HepG2 (cell line): ENCODE data around the gene RTBDN. TPM values are rescaled to one million over a fixed set of nuclear protein-coding genes. Genes with fewer than 3 reads are reported as not detected.

Experiments
- ATAC-seq: fragments of 200-7000 bp; cut with Tn5 transposase; 3 replicates; pipeline ENCODE4 v1.9.1; 2020; ENCODE audit warnings: mild to moderate bottlenecking, moderate library complexity
- BruUV-seq: library from RNA; stranded (reverse); fragments of 400-500 nt; replicated peaks from 2 replicates; lab custom pipeline; 2021; lab: Mats Ljungman, UMichigan
- CTCF ChIA-PET: fragments of 300-600 bp; formaldehyde crosslinking; extraction: SDS; loops from one replicate; lab custom pipeline; 2021; ENCODE audit warnings: low total read pairs, inconsistent platforms, low intra/inter-chr PET ratio; lab: Yijun Ruan, JAX
- POLR2A ChIA-PET: fragments of 350-600 bp; sonication (Branson Sonifier 250); formaldehyde crosslinking; loops from one replicate; lab custom pipeline; 2020; ENCODE audit warnings: antibody characterized with exemption, inconsistent platforms; lab: Yijun Ruan, JAX
- DNase-seq: peaks from one replicate; pipeline ENCODE4 v3.0.0-alpha.2; 2015; ENCODE audit warnings: low spot score
- FAIRE-seq: peaks from 3 replicates; lab custom pipeline; 2011; peaks lifted over from hg19 to GRCh38; lab: Jason Lieb, UNC
- H2AFZ ChIP-seq: one replicate; pipeline ENCODE4 v1.6.1; 2011; ENCODE audit warnings: low read length, inconsistent platforms
- H3K27ac ChIP-seq: fragments of 300-600 bp; 3 replicates; pipeline ENCODE4 v1.8.0; 2011; ENCODE audit warnings: mixed run types, mild to moderate bottlenecking, mixed read lengths, low read length, inconsistent platforms; ENCODE audit not compliant: insufficient read depth; ENCODE audit errors: extremely low read length
- H3K27me3 ChIP-seq, 2 experiments: fragments of 200-600 bp in 1 of 2; 2 replicates in 1 of 2; 3 replicates in 1 of 2; pipeline versions ENCODE4 v1.6.0 to v1.8.0; 2011; ENCODE audit warnings: low read length in 2 of 2, mild to moderate bottlenecking in 2 of 2, moderate library complexity in 2 of 2, inconsistent platforms in 1 of 2; ENCODE audit not compliant: insufficient read depth in 2 of 2, control insufficient read depth in 1 of 2
- H3K36me3 ChIP-seq, 2 experiments: fragments of 200-600 bp in 1 of 2; replicated peaks in 1 of 2; 2 replicates in 1 of 2; 3 replicates in 1 of 2; pipeline versions ENCODE4 v1.5.1 to v1.8.0; 2011; ENCODE audit warnings: low read length in 2 of 2, inconsistent platforms in 1 of 2; ENCODE audit not compliant: insufficient read depth in 2 of 2, control insufficient read depth in 1 of 2
- H3K4me1 ChIP-seq: 2 replicates; pipeline ENCODE4 v1.5.1; 2012; ENCODE audit warnings: low read length, inconsistent platforms; ENCODE audit not compliant: insufficient read depth
- H3K4me2 ChIP-seq: 2 replicates; pipeline ENCODE4 v1.6.0; 2011; ENCODE audit warnings: low read depth, low read length, inconsistent platforms
- H3K4me3 ChIP-seq, 3 experiments: fragments of 200-600 bp in 1 of 3; sonication (generic), shearing (Covaris generic) in 1 of 3; replicated peaks in 1 of 3; 2 replicates each; pipeline ENCODE4 v1.5.1; 2011 to 2016; ENCODE audit warnings: low read length in 3 of 3, inconsistent platforms in 2 of 3, low read depth in 2 of 3, mild to moderate bottlenecking in 2 of 3, control low read depth in 1 of 3, mixed read lengths in 1 of 3; ENCODE audit not compliant: insufficient read depth in 1 of 3
- H3K79me2 ChIP-seq: one replicate; pipeline ENCODE4 v1.6.1; 2011; ENCODE audit warnings: low read length, inconsistent platforms; ENCODE audit not compliant: insufficient read depth
- H3K9ac ChIP-seq: 2 replicates; pipeline ENCODE4 v1.6.0; 2011; ENCODE audit warnings: mild to moderate bottlenecking, low read depth, low read length, inconsistent platforms; ENCODE audit not compliant: insufficient read depth
- H3K9me3 ChIP-seq: 2 replicates; pipeline ENCODE4 v1.5.1; 2012; ENCODE audit warnings: mild to moderate bottlenecking, low read length
- H4K20me1 ChIP-seq: 2 replicates; pipeline ENCODE4 v1.6.0; 2011; ENCODE audit warnings: inconsistent platforms, mild to moderate bottlenecking, low read length, moderate library complexity; ENCODE audit not compliant: insufficient read depth
- HNRNPL ChIP-seq: fragments of 200-400 bp; formaldehyde crosslinking; IDR thresholded peaks from 2 replicates; pipeline ENCODE4 v1.6.1; 2017; ENCODE audit warnings: mild to moderate bottlenecking, low read depth, low read length
- MAFF ChIP-seq: IDR thresholded peaks from 2 replicates; pipeline ENCODE4 v1.6.1; 2011; ENCODE audit warnings: low read depth, low read length, improper control_type of control experiment
- NR1H2 ChIP-seq: sonication (generic); formaldehyde crosslinking; IDR thresholded peaks from 2 replicates; pipeline ENCODE4 v1.8.1; 2022; ENCODE audit warnings: low read depth, missing genetic modification reagents, borderline replicate concordance
- PITX1 ChIP-seq: sonication (generic); formaldehyde crosslinking; IDR thresholded peaks from 2 replicates; pipeline ENCODE4 v1.5.1; 2020; ENCODE audit warnings: mild to moderate bottlenecking, missing genetic modification reagents
- ZNF281 ChIP-seq: sonication (generic); formaldehyde crosslinking; IDR thresholded peaks from 2 replicates; pipeline ENCODE4 v1.4.0; 2020; ENCODE audit warnings: missing genetic modification reagents, borderline replicate concordance
- ZNF790 ChIP-seq: sonication (generic); formaldehyde crosslinking; IDR thresholded peaks from 2 replicates; pipeline ENCODE4 v1.8.0; 2022; ENCODE audit warnings: missing genetic modification reagents, mild to moderate bottlenecking, borderline replicate concordance
- WGBS: methylation state at CpG from one replicate; pipeline ENCODE4 v1.1.6; 2017; ENCODE audit warnings: low lambda C conversion rate; 5-methylcytosine and 5-hydroxymethylcytosine counted together
- in situ Hi-C: cut with HindIII; loops from 2 replicates; pipeline ENCODE4 v1.10.0; 2017; ENCODE audit warnings: low pct_unique_long_range_greater_than_20kb; ENCODE audit not compliant: extremely low pct_ligation_motif_present
- intact Hi-C: fragments of 100-400 bp; cut with micrococcal nuclease; formaldehyde crosslinking; loops from one replicate; pipeline ENCODE4 v1.10.0; 2022; ENCODE audit not compliant: unreplicated experiment
- polyA plus RNA-seq, 8 experiments: library from polyadenylated mRNA; depleted of rRNA in 3 of 8; stranded (reverse) in 7 of 8; unstranded in 1 of 8; fragments of >200 nt; fragmentation: Illumina TruSeq in 4 of 8; extraction: Trizol in 4 of 8; gene quantifications; 2 replicates each; pipeline versions ENCODE4 v1.2.1 to v1.2.3, GENCODE V29; 2011 to 2016; ENCODE audit warnings: low read depth in 4 of 8, missing spikeins in 1 of 8, mixed read lengths in 1 of 8; ENCODE audit not compliant: insufficient read depth in 1 of 8
- total RNA-seq, 5 experiments: library from RNA; depleted of rRNA; stranded (reverse); fragments of >200 nt; fragmentation: Illumina TruSeq; extraction: Trizol; gene quantifications; 2 replicates each; pipeline ENCODE4 v1.2.3, GENCODE V29; 2016; ENCODE audit warnings: low read depth in 1 of 5
- TF ChIP-seq, protein P1 (sequence below): sonication (generic); formaldehyde crosslinking; IDR thresholded peaks from 2 replicates; pipeline ENCODE4 v1.8.1; 2023; ENCODE audit warnings: mild to moderate bottlenecking, missing genetic modification reagents, borderline replicate concordance
- TF ChIP-seq, protein P2 (sequence below): sonication (generic); formaldehyde crosslinking; IDR thresholded peaks from 2 replicates; pipeline ENCODE4 v1.4.0; 2020; ENCODE audit warnings: low read depth, mild to moderate bottlenecking, missing genetic modification reagents
- TF ChIP-seq, protein P3 (sequence below): sonication (generic); formaldehyde crosslinking; IDR thresholded peaks from 2 replicates; pipeline ENCODE4 v1.8.0; 2022; ENCODE audit warnings: mild to moderate bottlenecking, missing genetic modification reagents

Gene RTBDN
- total and polyA plus RNA-seq, 2 of the 13 experiments (the other 11 are each of a cell fraction or from before 2014, with no cell fraction given), result 0.27 to 0.48 TPM

DNA sequence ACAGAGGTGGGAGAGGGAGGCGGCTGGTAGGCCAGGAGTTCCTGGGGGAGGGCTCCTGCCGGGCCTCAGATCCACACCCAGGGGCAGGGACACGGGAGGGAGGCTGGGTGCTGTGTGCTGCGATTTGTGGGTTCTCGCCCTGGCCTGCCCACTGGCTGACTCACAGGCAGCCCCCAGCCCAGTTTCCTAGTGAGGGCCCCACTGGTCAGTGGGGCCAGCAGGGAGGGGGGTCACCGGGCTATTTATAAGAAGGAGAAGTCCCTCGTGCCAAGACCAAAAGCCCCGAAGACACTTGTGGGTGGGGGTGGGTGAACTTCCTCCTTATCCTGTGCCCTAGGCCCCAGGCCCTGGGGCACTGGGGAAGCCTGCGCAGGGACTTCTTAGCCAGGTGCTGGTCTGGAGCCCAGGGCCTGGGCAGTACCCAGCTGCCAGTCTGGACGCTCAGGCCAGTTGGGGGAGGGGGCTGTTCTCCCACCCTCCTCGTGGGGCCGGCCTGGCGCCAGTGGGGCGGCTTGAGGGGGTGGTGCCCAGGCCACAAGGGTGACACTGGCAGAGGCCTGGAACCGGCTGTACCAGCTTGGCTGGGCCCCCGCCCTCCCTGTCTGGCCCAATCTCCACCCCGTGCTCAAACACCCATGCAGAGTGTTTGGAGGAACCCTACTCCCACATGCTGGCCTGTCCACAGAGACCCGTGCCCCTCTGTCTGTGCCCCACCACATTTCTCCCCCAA is 48.1 kb downstream of the RTBDN start:
- no peak overlapping the region for H2AFZ ChIP-seq
- H3K4me1 ChIP-seq, result peaks cover 88% of the 10 kb centered on the region
- CTCF ChIA-PET, result no interaction called here
- WGBS, result 32% methylated on average over 5 of the region's 18 CpGs
- no peaks in the 10 kb centered on the region for H4K20me1 ChIP-seq
- H3K79me2 ChIP-seq, result no peaks in the 10 kb centered on the region
- no peak for ATAC-seq
- no peaks in the 10 kb centered on the region for H3K36me3 ChIP-seq
- no peak for DNase-seq
- no peak overlapping the region; a peak in 1 of 6 replicates for H3K4me3 ChIP-seq
- H3K27me3 ChIP-seq, result no peaks in the 10 kb centered on the region; a peak in 3 of 5 replicates
- H3K9ac ChIP-seq, result no peak overlapping the region
- no TSS peak for BruUV-seq
- H3K9me3 ChIP-seq, result no peaks in the 10 kb centered on the region
- FAIRE-seq, result no peak
- TF ChIP-seq, protein P1, sequence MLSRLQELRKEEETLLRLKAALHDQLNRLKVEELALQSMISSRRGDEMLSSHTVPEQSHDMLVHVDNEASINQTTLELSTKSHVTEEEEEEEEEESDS (CRISPR knock-in tag), result no peak
- TF ChIP-seq ZNF790 (CRISPR knock-in tag), result no peak
- TF ChIP-seq, protein P2, sequence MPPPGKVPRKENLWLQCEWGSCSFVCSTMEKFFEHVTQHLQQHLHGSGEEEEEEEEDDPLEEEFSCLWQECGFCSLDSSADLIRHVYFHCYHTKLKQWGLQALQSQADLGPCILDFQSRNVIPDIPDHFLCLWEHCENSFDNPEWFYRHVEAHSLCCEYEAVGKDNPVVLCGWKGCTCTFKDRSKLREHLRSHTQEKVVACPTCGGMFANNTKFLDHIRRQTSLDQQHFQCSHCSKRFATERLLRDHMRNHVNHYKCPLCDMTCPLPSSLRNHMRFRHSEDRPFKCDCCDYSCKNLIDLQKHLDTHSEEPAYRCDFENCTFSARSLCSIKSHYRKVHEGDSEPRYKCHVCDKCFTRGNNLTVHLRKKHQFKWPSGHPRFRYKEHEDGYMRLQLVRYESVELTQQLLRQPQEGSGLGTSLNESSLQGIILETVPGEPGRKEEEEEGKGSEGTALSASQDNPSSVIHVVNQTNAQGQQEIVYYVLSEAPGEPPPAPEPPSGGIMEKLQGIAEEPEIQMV (CRISPR knock-in tag), result no peak
- peak; percentile 84 for TF ChIP-seq HNRNPL
- no peak for TF ChIP-seq NR1H2 (CRISPR knock-in tag)
- no peak for TF ChIP-seq ZNF281 (CRISPR knock-in tag)
- TF ChIP-seq PITX1, result no peak
- no peak for TF ChIP-seq MAFF
- TF ChIP-seq, protein P3, sequence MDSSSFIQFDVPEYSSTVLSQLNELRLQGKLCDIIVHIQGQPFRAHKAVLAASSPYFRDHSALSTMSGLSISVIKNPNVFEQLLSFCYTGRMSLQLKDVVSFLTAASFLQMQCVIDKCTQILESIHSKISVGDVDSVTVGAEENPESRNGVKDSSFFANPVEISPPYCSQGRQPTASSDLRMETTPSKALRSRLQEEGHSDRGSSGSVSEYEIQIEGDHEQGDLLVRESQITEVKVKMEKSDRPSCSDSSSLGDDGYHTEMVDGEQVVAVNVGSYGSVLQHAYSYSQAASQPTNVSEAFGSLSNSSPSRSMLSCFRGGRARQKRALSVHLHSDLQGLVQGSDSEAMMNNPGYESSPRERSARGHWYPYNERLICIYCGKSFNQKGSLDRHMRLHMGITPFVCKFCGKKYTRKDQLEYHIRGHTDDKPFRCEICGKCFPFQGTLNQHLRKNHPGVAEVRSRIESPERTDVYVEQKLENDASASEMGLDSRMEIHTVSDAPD (CRISPR knock-in tag), result no peak
- POLR2A ChIA-PET, result interaction anchor here (1.4 to 1.5 kb wide), 2 partner anchors 8 to 14 kb away, joined by 3 to 5 read pairs; no protein-coding TSS in a partner anchor
- intact Hi-C loops (no loop called here), in situ Hi-C loops (no loop called here)
- no peak overlapping the region for H3K27ac ChIP-seq
- no peak overlapping the region for H3K4me2 ChIP-seq
